HG03064 (cell line): ENCODE data around the gene ZNF446.
"Not testable (repeated sequence)": the region's sequence is repeated elsewhere in the genome, so short reads cannot be mapped to it uniquely, and the experiment has no call there.

Experiments used
- ATAC-seq: cut with Tn5 transposase; IDR thresholded peaks from one replicate; pipeline ENCODE4 v1.9.1; 2021; ENCODE audit warnings: low read depth; ENCODE audit not compliant: unreplicated experiment

Gene ZNF446

DNA sequence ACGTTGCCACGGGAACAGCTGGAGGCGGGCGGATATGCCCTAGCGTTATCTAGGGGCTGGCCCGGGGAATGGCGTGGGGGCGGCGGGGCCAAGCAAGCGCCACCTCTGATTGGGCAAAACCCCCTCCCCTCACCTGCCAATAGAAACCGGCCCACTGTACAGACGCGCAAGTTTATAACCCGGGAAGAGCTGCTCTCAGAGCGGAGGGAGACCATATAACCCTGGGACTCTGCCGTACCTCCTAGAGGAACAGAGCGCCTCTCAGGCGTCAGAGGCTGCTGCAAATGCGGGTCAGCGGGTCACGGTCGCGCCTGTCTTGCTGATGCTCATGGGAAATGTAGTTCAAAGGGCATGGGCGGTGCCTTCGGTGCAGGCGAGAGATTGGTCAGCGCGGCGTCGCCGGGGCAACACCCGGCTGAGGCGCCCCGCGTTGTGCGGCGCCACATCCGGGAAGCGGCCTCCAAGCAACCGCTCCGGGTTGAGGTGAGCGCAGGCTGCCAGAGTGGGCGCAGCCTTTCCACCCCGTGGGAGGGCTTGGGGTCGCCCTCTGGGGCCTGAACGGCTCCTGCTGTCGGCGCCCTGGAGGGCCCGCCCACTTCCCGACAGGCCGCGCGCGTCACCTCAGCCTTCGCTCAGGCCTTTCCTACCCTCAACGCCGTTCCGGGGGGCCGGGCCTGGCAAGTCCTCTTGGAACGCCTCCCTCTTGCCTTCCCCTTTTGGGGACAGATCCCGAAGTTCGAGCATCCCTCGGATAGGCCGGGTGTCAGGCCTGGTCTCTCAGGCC is at the start of gene ZNF446:
TSS of gene ZNF446 (plus strand) at position 639 of the 784 bp plus-strand sequence. CDS start 867 bp downstream, outside the sequence.
- ATAC-seq, result peak; percentile 77

DNA sequence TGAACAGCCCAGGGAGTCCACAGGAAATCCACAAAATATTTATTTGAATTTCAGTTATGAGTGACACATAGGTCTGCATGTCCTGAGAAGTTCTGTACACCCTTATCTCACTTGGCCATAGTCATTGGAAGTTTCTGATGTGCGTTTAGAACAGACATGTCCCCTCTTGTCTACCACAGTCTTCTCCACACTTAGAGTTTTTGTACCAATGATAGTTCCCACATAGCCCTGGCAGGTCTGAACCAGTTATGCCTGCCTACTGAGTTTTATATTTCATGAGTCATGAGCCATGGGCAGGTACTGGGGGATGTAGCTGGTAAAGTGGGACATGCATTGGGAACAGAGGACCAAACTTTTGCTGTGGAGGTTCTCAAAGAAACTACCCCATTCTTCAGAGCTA is 47.5 kb upstream of the ZNF446 start:
- no peak for ATAC-seq

DNA sequence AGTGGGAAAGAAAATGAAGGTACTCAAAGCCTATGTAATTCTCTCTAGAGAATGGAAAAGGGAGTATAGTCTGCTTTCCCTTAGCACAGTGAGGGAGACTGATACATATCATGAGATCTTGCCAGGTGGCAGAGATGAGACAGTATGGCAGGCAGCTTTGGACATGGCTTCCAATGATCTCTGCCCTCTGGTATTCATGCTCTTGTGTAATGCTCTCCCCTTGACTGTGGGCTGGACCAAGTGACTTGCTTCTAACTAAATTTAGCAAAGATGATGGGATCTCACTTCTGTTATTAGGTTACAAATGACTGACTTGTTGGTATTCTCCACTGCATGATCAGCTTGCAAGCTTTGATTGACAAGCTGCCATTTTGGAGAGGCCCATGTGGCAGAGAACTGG is 46.4 kb upstream of the ZNF446 start:
- ATAC-seq, result no peak

DNA sequence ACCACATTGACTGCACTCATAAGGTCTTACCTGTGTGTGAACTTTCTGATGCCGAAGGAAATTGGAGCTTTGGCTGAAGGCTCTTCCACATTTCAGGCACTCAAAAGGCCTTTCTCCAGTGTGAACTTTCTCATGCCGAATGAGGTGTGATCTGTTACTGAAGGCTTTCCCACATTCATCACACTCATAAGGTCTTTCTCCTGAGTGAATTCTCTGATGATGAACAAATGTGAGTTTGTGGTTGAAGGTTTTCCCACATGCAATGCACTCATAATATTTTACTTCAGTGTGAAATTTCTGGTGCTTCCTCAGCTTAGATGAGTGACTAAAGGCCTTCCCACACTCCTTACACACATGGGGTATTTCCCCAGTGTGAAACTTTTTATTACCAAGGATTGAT is 41.9 kb upstream of the ZNF446 start:
- no peak for ATAC-seq

DNA sequence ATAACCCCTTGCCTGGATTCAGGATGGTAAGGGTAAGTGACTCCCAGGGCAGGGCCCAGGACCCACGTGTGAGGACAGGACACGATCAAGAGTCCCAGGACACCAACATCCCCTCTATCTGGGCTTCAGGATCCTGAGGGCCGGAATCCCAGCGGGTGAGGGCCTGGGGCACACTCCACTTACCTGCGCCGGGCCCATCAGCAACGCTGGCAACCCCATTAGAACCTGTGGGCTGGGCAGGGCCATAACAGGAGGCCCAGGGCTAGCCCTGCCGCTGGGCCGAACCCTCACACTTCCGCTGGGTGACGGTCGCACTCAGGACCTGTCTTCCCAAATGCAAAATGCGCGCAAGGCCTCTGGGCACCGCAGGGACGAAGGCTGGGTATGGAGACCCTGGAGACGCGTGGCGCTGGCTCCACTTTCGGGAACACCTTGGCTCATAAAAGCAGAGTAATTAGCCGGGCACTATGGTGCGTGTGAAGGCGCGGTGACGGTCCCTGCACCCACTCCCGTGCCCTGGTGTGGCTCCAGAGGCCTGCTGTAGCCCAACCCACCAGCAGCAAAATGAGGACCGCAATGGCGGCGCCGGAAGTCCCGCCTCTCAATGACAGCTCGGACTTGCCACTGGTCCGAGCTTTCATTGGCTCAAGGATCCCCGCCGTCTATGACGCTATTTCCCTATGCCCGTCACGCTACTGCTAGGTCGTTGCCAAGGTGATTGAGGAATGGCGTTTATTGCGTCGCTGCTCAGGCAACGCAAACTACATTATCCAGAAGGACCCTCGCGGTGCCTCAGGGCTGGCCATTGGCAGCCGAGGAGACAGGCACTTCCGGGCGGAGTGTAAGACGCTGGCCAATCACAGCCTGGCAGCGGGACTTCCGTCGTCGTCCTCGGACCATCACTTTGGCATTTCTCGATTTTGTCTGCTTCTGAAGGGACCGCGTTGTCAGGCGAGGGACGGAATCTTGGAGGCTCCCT is 36.3 kb upstream of the ZNF446 start, which contains the start of gene ZNF132:
TSS of gene ZNF132 (minus strand) at position 578 of the 979 bp plus-strand sequence. CDS start at position 246, 332 bp downstream.
- peak; percentile 94 for ATAC-seq

DNA sequence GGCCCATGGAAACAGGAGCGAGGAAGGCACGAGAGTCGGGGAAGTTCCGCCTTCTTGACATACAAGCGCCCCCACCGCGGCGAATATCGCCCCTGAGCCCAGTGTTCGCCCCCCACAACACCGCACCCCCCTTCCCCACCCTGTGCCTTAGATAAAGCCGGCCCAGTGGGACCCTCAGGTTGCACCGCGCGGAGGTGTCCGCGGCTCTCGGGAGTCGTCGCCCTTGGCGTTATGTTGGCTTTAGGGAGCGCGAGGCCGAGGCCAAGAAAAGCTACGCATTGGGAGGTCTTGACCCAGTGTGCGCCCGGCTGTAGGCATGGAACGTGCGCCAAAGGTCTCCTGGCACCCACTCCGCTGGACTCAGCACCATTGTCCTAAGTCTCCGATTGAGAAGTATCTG is 35.6 kb upstream of the ZNF446 start:
- ATAC-seq, result no peak

DNA sequence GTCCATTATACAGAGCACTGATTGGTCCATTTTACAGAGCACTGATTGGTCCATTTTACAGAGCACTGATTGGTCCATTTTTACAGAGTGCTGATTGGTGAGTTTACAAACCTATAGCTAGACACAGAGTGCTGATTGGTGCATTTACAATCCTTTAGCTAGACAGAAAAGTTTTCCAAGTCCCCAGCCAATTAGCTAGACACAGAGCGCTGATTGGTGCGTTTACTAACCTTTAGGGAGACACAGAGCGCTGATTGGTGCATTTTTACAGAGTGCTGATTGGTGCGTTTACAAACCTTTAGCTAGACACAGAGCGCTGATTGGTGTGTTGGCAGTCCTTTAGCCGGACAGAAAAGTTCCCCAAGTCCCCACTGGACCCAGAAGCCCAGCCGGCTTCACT is 33.2 kb upstream of the ZNF446 start:
- not testable (repeated sequence) for ATAC-seq

DNA sequence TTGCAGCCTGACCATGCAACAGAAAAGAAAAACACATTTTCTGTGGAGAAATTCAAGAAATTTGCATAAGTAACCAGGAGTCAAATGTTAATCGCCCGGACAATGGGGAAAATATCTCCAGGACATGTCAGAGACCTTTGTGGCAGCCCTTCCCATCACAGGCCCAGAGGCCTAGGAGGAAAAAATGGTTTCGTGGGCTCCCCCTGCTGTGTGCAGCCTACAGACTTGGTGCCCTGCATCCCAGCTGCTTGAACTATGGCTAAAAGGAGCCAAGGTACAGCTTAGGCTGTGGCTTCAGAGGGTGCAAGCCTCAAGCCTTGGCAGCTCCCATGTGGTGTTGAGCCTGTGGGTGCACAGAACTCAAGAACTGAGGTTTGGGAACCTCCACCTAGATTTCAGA is 27.3 kb upstream of the ZNF446 start:
- not testable (repeated sequence) for ATAC-seq

DNA sequence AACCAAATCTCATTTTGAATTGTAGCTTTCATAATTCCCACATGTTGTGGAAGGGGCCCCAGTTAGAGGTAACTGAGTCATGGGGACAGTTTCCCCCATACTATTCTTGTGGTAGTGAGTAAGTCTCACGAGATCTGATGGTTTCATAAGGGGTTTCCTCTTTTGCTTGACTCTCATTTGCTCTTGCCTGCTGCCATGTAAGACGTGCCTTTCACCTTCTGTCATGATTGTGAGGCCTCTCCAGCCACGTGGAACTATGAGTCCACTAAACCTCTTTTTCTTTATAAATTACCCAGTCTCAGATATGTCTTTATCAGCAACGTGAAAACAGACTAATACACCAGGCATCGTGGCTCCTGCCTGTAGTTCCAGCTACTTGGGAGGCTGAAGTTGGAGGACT is 26.2 kb upstream of the ZNF446 start:
- not testable (repeated sequence) for ATAC-seq

DNA sequence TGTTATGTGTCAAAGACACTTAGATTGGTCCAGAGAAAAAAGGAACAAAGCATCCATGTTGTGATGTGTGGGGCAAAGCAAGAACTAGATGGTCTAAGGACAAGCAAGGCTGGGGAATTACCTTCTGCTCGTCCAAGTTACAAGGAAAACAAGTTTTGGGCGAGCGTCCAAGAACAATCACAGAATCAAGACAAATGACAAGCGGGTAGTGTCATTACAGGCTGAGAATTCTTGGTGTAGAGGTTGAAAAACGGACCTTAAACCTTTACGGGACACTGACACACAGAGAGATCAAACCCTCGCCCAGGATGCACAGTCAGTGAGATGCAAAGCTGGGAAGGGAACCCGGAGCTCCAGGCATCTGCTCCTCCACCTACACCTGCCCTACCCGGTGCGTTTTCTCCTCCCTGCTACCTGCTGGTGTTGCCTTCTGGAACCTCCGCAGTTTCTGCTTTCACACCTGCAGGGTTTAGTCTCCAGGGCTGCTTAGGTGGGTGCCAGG is 25.2 kb upstream of the ZNF446 start:
- peak; percentile 22 for ATAC-seq

DNA sequence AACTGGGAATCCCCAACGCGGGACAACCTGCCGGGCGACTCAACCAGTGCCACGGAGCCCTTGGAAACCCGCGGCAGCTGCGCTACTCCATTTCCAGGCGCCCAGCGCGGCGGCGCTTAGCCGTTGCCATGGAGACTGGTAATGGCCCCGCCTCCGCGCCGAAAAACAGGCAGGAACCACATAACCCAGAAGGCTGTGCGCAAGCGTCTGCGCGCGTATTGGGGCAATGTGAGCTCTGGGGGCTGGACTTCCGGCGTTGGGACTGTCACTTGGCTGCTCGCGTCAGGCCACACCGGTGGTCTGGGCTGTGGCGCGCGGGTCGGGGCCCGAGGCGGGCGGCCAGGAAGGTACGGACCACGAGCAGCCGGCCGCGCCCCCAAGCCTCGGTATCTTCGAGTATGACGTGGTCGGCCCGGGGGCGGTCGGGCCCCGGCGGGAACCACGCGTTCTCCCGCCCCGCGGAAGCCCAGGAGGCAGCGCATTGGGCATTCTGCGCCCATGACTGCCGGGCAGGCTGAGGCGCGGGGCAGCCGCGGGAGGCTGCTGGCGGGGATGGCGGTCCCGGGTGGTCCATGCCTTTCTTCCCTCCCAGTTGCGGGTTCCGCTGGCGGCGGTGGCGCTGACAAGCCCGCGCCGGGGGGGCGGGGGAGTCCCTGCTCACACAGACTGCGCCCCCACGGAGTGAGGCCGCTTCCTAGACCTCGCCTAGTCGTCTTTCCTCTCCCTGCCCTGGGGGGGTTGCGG is 24.6 kb upstream of the ZNF446 start, which contains the start of gene ZNF324B:
TSS of gene ZNF324B (plus strand) at position 265 of the 744 bp plus-strand sequence. CDS start 2,080 bp downstream, outside the sequence.
- ATAC-seq, result peak; percentile 92

DNA sequence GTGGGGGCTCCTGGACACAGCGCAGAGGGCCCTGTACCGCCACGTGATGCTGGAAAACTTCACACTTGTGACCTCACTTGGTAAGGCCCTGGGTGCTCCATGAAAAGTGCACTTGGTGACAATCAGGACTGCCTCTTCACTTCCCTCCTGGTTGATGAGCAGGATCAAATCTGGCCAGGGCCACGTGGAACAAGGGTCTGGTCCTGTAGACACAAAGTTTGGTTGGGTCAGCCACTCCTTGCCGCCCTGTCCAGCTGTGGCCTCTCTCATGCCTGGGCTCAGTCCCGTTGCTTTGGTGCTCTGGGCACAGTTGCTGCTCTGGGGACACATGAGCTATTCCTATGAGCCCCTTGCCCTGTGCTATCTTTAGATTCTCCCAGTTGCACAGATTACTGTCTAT is 22.4 kb upstream of the ZNF446 start:
- ATAC-seq, result no peak

DNA sequence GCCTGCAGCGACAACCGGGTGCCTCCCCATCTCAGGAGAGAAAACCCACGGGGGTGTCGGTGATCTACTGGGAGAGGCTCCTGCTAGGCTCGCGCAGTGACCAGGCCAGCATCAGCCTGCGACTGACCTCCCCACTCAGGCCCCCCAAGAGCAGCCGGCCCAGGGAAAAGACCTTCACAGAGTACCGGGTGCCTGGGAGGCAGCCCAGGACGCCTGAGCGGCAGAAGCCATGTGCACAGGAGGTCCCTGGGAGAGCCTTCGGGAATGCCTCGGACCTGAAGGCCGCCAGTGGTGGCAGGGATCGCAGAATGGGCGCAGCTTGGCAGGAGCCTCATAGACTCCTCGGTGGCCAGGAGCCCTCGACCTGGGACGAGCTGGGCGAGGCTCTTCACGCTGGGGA is 20.8 kb upstream of the ZNF446 start:
- no peak for ATAC-seq

DNA sequence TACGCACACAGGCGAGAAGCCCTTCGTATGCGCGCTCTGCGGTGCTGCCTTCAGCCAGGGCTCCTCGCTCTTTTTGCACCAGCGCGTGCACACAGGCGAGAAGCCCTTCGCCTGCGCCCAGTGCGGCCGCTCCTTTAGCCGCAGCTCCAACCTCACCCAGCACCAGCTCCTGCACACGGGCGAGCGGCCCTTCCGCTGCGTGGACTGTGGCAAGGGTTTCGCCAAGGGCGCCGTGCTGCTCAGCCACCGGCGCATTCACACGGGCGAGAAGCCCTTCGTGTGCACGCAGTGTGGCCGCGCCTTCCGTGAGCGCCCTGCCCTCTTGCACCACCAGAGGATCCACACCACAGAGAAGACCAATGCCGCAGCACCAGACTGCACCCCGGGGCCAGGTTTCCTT is 20.0 kb upstream of the ZNF446 start:
- ATAC-seq, result no peak

DNA sequence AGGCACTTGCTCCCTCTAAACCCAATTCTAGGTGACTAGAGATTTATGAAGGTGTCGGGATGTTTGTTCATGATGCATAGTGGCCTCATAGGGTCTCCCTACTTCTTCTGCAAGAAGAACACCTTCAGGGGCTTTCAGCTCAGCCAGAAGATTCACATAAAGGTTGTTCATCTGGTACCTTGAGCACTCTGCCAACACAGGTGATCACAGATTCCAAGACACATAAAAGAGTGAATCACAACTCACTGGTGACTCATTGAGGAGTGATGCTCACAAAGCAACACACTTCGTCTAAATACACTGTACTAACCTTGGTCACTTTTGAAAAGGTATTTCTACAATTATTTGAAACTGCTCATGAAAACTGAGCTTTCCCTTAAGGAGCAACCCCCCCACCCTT is 16.1 kb upstream of the ZNF446 start:
- ATAC-seq, result no peak

DNA sequence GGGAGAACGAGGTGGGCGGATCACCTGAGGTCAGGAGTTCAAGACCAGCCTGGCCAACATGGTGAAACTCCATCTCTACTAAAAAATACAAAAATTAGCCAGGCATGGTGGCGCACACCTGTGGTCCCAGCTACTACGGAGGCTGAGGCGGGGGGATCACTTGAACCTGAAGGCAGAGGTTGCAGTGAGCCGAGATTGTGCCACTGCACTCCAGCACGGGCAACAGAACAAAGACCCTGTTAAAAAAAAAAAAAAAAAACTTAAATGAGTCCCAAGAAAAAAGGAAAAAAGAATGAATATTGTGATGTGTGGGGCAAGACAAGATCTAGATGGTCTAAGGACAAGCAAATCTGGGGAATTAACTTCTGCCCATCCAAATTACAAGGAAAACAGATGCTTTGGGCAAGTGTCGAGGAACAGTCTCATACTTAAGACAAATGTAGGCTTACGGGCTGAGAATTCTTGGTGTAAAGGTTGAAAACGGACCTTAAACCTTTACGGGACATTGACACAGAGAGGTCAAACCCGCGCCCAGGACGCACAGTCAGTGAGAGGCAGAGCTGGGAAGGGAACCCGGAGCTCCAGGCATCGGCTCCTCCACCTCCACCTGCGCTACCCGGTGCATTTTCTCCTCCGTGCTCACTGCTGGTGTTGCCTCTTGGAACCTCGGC is 9.9 kb upstream of the ZNF446 start:
- ATAC-seq, result no peak

DNA sequence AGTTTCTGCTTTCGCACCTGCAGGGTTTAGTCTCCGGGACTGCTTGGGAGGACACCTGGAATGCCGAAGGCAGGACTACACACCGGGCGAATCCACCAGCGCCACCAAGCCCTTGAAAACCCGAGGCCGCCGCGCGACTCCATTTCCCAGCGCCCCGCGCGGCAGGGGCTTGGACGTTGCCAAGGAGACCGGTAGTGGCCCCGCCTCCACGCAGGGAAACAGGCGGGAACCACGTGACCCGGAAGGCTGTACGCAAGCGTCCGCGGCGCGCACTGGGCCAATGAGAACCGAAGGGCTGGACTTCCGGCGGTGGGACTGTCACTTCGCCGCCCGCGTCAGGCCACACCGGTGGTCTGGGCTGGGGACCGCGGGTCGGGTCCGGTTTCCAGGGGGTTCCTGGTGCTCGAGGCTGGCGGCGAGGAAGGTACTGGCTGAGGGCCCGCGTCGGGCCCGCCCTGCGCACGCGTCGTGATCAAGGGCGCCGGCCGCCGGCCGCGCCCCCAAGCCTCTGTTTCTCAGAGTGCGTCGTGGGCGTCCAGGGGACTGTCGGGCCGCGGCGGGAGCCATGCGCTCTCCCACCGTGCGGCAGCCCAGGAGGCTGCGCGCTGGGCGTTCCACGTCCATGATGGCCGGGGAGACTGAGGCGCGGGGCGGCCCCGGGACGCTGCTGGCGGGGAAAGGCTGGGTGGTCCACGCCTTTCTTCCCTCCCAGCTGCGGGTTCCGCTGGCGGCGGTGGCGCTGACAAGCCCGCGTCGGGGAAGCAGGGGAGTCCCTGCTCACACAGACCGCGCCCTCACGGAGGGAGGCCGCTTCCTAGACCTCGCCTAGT is 9.2 kb upstream of the ZNF446 start, which contains the start of gene ZNF324:
TSS of gene ZNF324 (plus strand) at position 321 of the 830 bp plus-strand sequence. CDS start 2,106 bp downstream, outside the sequence.
- ATAC-seq, result peak; percentile 72

DNA sequence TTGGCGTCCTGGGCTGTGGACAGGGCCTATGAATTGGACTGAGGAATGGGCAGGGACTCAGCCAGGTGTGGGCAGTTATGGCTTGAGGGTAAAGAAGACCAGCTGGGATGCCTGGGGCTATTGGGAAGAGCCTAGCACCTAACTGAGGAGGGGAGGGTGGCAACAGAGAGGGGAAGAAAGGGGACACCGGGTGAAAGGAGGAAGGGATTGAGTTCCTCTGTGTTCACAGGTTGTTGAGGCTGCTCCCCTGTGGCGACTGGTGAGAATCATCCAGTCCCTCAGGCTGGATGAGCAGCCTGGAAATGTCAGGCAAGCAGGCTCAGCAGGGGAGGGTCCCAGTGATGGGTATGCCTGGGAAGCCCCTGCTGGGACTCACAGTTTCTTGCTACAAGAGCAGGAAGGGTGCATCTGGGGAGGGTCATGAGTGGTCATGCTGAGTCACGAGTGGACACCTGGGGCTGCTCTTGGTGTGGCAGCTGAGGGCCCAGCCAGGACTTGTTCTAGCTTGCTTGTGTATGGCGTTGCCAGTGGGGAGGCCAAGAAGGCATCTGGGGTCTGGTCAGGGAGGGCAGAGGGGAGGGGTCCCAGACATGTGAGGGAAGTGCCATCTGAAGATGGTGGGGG is 7.8 kb upstream of the ZNF446 start:
- ATAC-seq, result no peak
